Activated CD8-positive, alpha-beta memory T cell treated with anti-CD3 and anti-CD28 coated beads, Interleukin-2, amount 50 U/mL, for 24 hours (primary cell): ENCODE results near the gene LY86.
"Not testable (repeated sequence)": the region's sequence is repeated elsewhere in the genome, so short reads cannot be mapped to it uniquely, and the experiment has no call there.

Experiments
- DNase-seq: peaks from one replicate; pipeline ENCODE4 v3.0.0-alpha.2; 2020; ENCODE audit errors: extremely low read depth

The LY86 gene

DNA sequence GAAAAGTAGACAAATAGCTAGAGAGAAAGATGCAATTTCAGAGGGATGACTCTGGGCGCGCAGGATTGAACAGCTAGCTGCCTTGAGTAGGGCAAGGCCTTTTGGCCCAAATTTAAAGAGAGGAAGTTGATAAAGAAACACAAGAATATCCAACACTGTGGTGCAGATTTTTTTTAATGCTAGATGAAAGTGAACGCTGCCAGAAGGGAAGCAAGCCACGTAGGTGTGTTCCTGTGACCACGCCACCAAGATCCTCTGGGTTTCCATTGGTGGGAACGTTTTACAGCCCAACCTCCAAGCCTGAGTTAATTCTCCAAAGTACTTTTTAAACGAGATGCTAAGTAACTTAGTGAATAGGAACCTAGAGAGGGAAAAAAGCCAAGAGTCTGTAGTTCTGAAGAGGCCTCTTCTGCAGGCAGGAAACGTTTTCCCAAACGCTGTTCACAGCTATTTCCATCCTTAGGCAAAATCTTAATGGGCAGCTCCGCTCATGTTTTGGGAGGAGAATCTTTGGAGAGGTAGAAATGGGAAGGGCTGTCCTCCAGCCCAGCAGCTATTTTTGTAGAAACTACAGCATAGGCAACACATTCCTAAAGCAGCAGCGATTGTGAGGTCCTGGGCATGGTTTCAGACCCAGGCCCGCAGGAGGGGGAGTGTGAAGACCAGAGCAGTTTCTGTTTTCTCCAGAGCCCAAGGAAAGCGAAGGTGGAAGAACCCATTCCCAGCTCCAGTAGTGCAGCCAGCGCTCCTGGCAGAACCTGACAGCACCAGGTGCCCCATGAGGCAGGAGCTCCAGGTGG lies 8.2 kb downstream of the LY86 start:
- no peak for DNase-seq

GRCh38 chr6:6597682-6598081 lies 9.2 kb downstream of the LY86 start:
- no peak for DNase-seq

DNA sequence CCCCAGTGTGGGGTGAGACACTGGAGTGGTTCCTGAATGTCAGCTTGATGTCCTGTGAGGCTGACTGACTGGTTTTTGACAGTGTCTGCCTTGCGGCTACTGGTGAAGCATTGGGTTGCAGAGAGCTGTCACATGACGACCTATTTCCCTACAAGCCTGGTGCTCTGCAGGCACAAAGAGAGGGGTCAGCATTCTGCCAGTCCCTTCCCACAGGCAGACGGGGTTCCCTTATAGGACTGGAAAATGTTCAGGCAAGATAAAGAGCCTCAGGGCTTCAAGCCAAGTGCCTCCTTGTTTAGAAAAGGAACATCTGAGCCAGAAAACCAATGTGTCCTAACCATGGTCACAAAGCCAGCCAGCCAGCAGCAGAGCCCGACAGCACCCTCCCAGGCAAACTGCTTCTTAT lies 11.0 kb downstream of the LY86 start:
- no peak for DNase-seq

- DNase-seq = no peak
These were observed 12.4 kb downstream of the LY86 start for GRCh38 chr6:6600875-6601274.

DNA sequence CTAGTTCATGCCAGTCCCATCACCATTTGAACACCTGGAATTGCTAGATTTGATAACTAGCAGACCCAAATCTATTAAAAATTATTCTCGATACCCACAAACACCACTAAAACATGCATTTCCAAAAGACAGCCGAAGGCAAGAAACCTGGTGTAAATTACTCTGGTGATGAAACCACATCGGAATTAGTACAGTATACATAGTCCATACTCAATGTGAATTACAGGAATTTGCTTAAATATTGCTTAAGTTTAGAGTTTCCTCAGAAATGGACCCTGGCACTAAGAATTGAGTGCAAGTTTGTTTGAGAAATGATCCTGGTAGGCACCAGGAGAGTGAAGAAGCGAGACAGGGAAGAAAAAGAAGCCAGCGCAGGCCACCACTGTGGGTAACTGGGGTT lies 13.7 kb downstream of the LY86 start:
- no peak for DNase-seq

DNA sequence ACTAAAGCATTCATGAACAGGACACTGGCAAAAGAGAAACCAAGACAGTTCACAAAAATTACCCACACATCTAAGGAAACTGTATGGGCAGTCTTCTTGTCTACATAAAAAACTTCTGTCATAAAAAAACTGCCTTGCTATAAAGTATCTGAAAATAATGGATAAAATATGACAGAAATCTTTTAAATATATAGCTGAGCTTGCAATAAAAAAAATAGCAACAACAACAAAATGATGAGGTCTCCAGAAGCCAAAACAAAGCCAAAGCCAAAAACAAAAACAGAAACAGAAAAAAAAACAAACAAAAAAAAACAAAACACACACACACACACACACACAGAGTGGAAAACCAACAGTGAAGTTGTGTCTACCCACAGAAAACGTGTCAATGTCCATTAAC lies 14.8 kb downstream of the LY86 start:
- no peak for DNase-seq

GRCh38 chr6:6604015-6604414 lies 15.5 kb downstream of the LY86 start:
- DNase-seq = no peak

DNA sequence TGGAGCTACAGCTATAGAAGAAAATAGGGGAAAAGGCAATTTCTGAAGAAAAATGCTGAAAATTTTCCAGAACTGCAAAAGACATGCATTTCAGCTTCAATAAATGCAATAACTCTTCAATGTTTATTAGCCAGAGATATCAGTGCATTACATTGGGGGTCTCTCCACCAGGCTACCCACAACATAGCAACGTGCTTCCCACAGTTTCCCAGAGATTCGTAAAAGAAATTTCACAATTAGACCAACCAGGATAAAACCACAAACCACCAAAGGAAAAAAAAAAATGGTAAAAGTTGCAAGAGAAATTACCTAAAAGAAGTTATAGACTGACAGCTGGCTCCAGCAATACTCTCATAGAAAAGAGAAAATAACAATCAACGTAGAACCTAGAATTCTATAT lies 16.0 kb downstream of the LY86 start:
- DNase-seq = no peak

DNA sequence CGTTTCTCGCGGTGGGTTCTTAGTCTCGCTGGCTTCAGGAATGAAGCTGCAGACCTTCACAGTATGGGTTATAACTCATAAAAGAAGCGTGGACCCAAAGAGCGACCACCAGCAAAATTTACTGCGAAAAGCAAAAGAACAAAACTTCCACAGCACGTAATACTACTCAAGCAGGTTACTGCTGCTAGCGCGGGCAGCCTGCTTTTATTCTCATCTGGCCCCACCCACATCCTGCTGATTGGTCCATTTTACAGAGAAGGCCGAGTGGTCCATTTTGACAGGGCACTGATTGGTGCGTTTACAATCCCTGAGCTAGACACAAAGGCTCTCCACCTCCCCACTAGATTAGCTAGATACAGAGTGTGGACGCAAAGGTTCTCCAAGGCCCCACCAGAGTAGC lies 17.4 kb downstream of the LY86 start:
- DNase-seq = no peak

- DNase-seq = not testable (repeated sequence)
These were observed 18.0 kb downstream of the LY86 start for GRCh38 chr6:6606391-6607030.

DNA sequence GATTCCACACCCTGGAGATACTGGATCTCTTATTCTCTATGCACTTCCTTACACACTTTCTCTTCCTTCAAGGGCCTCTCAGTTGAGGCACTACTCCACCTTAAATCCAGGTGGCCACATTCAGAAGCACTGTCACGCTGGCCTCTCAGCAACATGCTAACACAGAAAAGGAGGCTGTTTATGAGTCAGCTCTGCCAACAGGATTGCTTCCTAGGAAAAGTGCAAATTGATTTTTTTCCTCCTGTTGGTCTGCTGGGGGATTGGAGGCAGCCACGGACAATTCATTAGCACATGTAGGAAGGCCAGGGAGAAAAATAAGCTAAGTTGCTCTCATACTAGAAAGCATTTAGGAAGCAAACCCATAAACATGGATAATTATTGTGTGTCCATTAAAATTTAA lies 20.9 kb downstream of the LY86 start:
- DNase-seq = no peak

GRCh38 chr6:6610031-6610591 lies 21.6 kb downstream of the LY86 start:
- DNase-seq = no peak

DNA sequence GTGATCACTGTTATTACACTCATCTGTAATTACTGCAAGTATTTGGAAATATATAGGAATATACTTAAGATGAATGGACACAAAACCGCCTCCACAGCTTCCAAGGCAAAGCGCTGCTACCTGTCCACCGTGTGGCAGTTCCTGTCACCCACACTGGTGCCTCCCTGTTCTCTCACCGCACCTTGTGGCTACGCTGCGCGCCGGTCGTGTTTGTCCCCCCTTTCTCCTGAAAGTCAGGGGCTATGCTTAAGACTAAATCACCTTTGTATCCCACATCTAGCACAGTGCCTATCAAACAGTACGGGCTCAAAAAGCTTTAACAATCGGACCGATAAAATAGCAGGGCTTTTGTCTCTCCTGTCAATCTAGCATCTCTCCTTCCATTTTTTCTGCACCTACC lies 23.0 kb downstream of the LY86 start:
- no peak for DNase-seq

GRCh38 chr6:6612308-6612707 lies 23.8 kb downstream of the LY86 start:
- DNase-seq = no peak

- not testable (repeated sequence) for DNase-seq
These were observed 24.7 kb downstream of the LY86 start for GRCh38 chr6:6613103-6613718.

DNA sequence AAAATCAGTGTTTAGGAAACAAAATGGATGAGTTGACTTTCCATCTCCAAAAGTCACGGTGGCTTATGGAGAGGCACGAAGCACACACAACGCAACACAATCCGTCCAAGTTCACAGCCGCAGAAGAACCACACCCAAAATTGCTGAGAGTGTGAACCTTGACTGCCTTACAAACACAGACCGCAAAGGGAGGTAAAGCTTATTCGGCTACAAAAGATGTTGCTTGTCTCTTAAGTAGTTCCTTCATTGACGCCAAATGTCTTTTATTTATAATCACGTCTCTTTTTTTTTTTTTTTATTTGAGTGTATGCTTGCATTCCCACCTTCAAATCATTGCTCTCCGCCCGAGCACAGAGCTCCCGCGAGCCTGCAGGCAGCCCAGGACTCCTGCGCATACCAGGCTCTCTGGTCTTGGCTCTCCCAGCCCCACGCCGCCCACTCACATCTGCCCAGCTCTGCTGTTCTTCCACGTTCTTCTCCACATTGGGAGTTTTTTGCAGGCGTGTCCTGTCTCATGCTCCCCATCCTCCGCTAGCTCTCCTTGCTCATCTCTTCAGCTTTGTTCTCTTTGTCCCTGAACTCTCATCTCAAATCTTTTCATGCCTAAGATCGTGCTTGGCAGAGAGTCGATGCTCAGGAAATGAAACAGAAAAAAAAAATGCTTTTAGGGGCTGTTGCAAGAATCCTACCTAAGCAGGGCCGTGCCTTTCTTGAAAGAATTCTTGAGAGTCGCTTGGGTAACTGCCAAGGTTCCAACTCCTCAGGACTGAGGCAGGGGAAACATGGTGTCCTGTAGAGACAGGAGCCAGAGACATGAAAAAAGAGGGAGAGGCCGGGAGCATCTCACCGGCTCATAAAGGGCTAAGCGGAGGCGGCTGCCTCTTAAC lies 25.8 kb downstream of the LY86 start:
- DNase-seq = no peak

GRCh38 chr6:6614983-6615349 lies 26.4 kb downstream of the LY86 start:
- DNase-seq = no peak

DNA sequence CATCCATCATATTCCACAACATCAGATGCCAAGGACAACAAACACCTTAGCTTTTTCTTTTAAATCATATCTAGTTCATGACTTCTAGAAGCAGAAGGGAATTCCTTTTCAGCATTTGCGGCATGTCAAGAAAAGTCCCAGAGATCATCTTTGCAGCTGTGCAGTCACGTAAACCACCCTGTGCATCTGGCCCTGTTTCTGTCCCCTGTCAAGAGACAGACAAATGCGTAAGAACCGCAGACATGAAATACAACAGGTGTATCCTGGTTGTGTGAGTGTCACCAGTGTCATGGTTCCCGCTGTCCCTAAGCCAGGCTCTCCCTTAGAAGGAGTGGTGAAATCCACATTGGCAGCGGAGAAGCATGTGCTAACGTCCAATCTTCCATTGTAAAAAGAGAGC lies 28.1 kb downstream of the LY86 start:
- DNase-seq = no peak

DNA sequence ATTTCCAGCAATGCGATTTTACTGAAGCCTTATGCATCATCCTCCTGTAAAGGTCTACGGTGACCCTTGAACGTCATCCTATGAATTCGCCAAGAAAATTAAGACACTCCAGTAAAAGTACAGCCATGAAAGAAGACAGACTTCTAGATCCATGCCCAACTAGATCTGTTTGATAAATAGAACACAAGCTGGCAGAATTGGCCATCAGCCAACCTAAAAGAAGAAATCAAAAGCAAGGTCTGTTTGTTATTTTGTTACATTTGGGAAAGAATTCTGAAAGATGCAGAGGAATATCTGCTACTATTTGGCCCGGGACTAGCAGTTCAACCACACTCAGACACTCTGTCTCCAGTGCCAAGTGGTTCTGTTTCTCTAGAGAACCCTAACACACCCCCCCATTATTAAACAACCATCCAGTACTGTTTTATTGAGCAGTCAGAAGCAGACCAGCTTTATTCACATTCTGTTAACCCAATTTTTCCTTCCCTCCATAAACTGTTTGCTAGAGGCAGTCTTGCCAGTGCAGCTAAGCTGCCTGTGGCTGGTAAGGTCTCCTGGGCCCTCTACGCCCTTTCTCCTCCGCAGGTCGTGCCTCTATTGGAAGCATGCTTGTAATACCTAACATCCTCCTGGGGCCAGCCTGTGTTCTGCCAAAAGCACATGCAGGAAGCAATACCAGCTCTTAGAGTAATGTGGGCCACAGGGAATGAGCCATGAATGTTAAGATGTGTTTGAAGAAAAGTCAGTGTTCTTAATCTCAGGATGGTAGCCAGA lies 30.7 kb downstream of the LY86 start:
- DNase-seq = no peak

DNA sequence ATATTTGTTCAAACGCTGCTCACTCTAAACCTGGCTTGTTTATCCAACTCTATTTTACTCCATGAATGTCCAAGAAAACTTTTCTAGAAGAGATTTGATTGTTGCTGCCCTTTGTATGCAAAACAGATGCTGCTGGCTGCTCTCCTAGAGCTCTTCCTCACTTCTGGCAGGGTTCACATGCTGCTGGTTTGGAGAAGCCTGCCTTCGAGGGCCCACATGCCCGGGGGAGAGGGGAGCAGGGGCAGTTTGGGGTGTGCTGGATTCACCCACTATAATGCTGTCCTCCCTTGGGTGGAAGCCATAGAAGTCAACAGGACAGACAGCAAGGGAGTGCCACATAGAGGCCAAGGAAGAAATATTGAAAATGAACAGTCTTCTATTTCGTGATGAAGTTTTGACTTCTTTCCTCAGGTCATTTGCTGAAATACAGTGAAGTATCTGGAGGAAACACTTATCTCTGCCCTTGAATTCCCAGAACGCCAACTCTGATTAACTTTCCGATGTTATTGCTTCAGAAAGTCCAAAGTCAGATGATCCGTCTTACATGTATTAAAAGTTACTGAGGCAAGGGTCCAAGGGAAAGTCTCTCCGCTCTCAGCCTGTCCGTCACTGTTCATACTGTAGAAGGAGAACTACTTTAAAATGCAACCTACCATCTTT lies 32.4 kb downstream of the LY86 start:
- no peak for DNase-seq

- DNase-seq = no peak
These were observed 34.0 kb downstream of the LY86 start for GRCh38 chr6:6622501-6622900.
